GM12873 (cell line): ENCODE measurements around the gene SPATS2.

ENCODE experiments used
- CTCF ChIP-seq: IDR thresholded peaks from 2 replicates; pipeline ENCODE4 v1.5.1; 2012; ENCODE audit warnings: low read depth, mild to moderate bottlenecking, moderate library complexity, low read length, control low read depth; ENCODE audit not compliant: insufficient read depth; ENCODE audit errors: missing control alignments

Gene SPATS2

DNA sequence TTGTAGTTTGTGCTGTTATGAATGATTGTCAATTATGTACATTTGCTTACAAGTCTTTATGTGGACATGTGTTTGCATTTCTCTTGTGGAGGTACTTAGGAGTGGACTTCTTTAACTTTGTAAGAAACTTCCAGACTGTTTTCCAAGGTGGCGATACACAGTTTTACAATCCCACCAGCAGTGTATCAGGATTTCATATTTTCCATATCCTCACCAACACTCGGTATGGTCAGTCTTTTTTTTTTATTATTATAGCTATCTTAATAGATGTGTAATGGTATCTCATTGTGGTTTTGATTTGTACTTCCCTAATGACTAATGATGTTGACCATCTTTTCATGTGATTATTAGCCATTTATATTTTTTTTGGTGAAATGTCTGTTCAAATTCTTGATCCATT, 97.9 kb downstream of the SPATS2 start:
- TF ChIP-seq CTCF, result no peak

DNA sequence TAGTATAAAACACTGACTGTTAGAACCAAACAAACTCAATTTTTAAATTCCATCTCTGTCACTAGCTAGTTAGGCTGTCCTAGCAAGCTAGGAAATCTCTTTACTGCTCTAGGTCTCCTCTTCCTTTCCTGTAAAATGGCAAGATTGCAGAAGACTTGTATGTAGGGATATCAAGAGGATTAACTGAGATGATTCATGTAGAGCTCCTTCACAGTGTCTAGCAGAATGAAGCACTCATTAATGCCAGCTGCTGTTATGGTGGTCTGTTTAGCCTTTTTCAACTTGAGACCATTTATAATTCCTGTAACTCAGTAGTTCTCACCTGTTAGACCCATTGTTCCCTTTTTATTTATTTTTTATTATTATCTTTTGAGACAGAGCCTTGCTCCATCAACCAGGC, 103.7 kb downstream of the SPATS2 start:
- TF ChIP-seq CTCF, result no peak

GRCh38 chr12:49471557-49471956, 104.3 kb downstream of the SPATS2 start:
- no peak for TF ChIP-seq CTCF

DNA sequence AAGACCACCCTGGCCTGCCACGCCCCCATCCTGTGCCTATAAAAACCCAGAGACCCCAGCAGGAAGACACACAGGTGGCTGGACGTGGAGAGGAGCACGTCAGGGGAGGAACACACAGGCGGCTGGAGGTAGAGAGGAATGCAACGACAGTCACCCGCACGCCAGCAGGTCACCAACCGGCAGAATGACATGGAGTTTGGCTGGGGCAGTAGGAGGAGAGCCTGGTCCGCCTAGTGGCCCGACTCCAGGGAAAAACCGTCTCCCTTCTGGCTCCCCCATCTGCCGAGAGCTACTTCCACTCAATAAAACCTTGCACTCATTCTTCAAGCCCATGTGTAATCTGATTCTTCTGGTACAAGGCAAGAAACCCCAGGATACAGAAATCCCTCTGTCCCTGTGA, 108.8 kb downstream of the SPATS2 start:
- no peak for TF ChIP-seq CTCF

- no peak for TF ChIP-seq CTCF
Observed at GRCh38 chr12:49478949-49479664, 111.8 kb downstream of the SPATS2 start.

DNA sequence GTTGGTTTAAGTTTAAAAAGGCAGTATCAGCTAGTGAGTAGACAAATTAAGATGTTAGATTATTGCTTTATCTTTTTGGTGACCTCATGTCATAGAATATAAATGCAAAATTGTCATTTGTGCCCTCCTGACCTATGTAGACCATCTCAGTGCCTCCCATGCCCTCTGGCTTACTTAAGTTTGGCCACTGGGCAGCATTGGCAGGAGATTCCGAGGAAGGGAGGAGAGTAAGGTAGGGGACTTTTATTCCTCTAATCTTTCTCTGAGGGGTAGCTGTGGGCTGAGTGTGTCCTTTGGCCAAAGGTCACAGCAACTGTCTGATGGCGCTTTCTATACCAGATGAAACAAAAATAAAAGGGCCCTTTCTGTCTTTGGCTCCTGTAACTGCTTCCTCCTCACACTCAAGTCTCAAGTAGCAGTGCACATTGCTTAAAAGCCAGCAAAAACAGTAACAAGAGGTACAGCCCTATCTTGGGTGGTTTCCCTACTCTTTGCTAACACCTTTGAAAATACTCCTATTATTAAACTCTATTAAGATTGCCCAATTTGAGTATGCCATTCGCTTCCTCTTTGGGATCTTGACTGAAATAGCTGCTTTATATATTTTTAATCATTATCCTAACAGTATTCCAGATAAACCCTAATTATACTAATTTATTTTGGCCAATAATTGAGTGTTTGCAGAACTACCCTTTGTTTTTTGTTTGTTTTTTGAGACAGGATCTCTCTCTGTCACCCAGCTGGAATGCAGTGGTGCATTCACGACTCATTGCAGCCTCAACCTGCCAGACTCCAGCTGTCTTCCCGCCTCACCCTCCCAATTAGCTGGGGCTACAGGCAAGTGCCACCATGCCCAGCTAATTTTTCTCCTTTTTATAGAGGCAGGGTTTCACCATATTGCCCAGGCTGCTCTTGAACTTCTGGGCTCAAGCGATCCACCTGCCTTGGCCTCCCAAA, 115.1 kb downstream of the SPATS2 start:
- no peak for TF ChIP-seq CTCF

GRCh38 chr12:49483619-49484018, 116.4 kb downstream of the SPATS2 start:
- no peak for TF ChIP-seq CTCF
